ENCODE data around the gene ATP13A2. TPM values are rescaled to one million over a fixed set of nuclear protein-coding genes. Genes with fewer than 3 reads are reported as not detected.

The ATP13A2 gene
- total and polyA plus RNA-seq, 2 donors (not counting 1 experiment from before 2014, with no cell fraction given) = 41.6 to 51.8 TPM

GRCh38 chr1:17001760-17002523 lies 9.8 kb downstream of the ATP13A2 start:
- no peak overlapping the region for H3K27ac ChIP-seq (ENCODE audit: low read length in 2 of 2)
- H3K4me3 ChIP-seq (ENCODE audit: control extremely low read depth in 1 of 5, extremely low read depth in 1 of 5, insufficient read depth in 1 of 5, low read depth in 2 of 5, low read length in 4 of 5) = no peak overlapping the region
- no peak overlapping the region for H2AFZ ChIP-seq (ENCODE audit: insufficient read depth, low read depth, low read length, poor library complexity, severe bottlenecking)
- no peak overlapping the region for H3K27ac Mint-ChIP-seq
- DNase-seq (no peak), ATAC-seq (ENCODE audit: low read depth) (no peak)
- H3K9ac ChIP-seq (ENCODE audit: low read length) = no peak overlapping the region
- H3K4me1 Mint-ChIP-seq = no peaks in the 10 kb centered on the region
- H3K9me3 ChIP-seq (ENCODE audit: control extremely low read depth in 1 of 3, control insufficient read depth in 2 of 3, insufficient read depth in 1 of 3, low read length in 2 of 3) = no peaks in the 10 kb centered on the region
- H3K4me2 ChIP-seq (replicated peaks; ENCODE audit: low read depth, low read length, poor library complexity, severe bottlenecking) = no peak overlapping the region
- no peaks in the 10 kb centered on the region for H3K9me3 Mint-ChIP-seq (ENCODE audit: insufficient read depth)
- ChIA-PET CTCF (no interaction called here), POLR2A (no interaction called here)
- no peaks in the 10 kb centered on the region for H3K27me3 ChIP-seq (replicated peaks in 1 of 4; ENCODE audit: control extremely low read depth in 1 of 4, control insufficient read depth in 3 of 4, insufficient read depth in 4 of 4, low read length in 3 of 4)
- no peak overlapping the region for H3K4me3 Mint-ChIP-seq
- TF ChIP-seq EZH2 (IDR thresholded peaks at IDR 0.05; ENCODE audit: borderline replicate concordance, insufficient read depth, low read depth, low read length, poor library complexity, severe bottlenecking) = no peak
- TF ChIP-seq, protein P1, sequence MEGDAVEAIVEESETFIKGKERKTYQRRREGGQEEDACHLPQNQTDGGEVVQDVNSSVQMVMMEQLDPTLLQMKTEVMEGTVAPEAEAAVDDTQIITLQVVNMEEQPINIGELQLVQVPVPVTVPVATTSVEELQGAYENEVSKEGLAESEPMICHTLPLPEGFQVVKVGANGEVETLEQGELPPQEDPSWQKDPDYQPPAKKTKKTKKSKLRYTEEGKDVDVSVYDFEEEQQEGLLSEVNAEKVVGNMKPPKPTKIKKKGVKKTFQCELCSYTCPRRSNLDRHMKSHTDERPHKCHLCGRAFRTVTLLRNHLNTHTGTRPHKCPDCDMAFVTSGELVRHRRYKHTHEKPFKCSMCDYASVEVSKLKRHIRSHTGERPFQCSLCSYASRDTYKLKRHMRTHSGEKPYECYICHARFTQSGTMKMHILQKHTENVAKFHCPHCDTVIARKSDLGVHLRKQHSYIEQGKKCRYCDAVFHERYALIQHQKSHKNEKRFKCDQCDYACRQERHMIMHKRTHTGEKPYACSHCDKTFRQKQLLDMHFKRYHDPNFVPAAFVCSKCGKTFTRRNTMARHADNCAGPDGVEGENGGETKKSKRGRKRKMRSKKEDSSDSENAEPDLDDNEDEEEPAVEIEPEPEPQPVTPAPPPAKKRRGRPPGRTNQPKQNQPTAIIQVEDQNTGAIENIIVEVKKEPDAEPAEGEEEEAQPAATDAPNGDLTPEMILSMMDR (IDR thresholded peaks at IDR 0.05) = no peak
- 100% methylated on average over 19 of the region's 19 CpGs for WGBS (ENCODE audit: insufficient coverage)
- peaks cover 3% of the 10 kb centered on the region for H3K79me2 ChIP-seq (ENCODE audit: control insufficient read depth, insufficient read depth, low read length)
- peaks cover 2% of the 10 kb centered on the region for H4K20me1 ChIP-seq (ENCODE audit: control insufficient read depth, insufficient read depth, low read length, poor library complexity, severe bottlenecking)
- intact Hi-C loops (cut with micrococcal nuclease) = no loop called here
- no peaks in the 10 kb centered on the region for H3K27me3 Mint-ChIP-seq
- H3K36me3 ChIP-seq (replicated peaks in 1 of 2; ENCODE audit: control extremely low read depth in 1 of 2, control insufficient read depth in 1 of 2, extremely low read depth in 1 of 2, insufficient read depth in 2 of 2, low read length in 1 of 2) = peaks cover 7 to 21% of the 10 kb centered on the region in 2 experiments
- H3K4me1 ChIP-seq (ENCODE audit: control insufficient read depth in 2 of 2, insufficient read depth in 2 of 2, low read length in 2 of 2) = no peaks in the 10 kb centered on the region

- DNase-seq (no peak), ATAC-seq (ENCODE audit: low read depth) (no peak)
- intact Hi-C loops (cut with micrococcal nuclease) = no loop called here
- no peaks in the 10 kb centered on the region for H3K4me1 ChIP-seq (ENCODE audit: control insufficient read depth in 2 of 2, insufficient read depth in 2 of 2, low read length in 2 of 2)
- ChIA-PET POLR2A (no interaction called here), CTCF (no interaction called here)
- no peak overlapping the region for H3K4me2 ChIP-seq (replicated peaks; ENCODE audit: low read depth, low read length, poor library complexity, severe bottlenecking)
- H3K4me3 ChIP-seq (ENCODE audit: control extremely low read depth in 1 of 5, extremely low read depth in 1 of 5, insufficient read depth in 1 of 5, low read depth in 2 of 5, low read length in 4 of 5) = no peak overlapping the region
- 98% methylated on average over 6 of the region's 8 CpGs for WGBS (ENCODE audit: insufficient coverage)
- no peaks in the 10 kb centered on the region for H3K79me2 ChIP-seq (ENCODE audit: control insufficient read depth, insufficient read depth, low read length)
- peaks cover 9 to 31% of the 10 kb centered on the region in 2 experiments for H3K36me3 ChIP-seq (replicated peaks in 1 of 2; ENCODE audit: control extremely low read depth in 1 of 2, control insufficient read depth in 1 of 2, extremely low read depth in 1 of 2, insufficient read depth in 2 of 2, low read length in 1 of 2)
- no peak overlapping the region for H3K27ac Mint-ChIP-seq
- H3K27me3 Mint-ChIP-seq = no peaks in the 10 kb centered on the region
- H3K4me3 Mint-ChIP-seq = no peak overlapping the region
- H3K27ac ChIP-seq (ENCODE audit: low read length in 2 of 2) = no peak overlapping the region
- H3K4me1 Mint-ChIP-seq = no peaks in the 10 kb centered on the region
- no peaks in the 10 kb centered on the region for H4K20me1 ChIP-seq (ENCODE audit: control insufficient read depth, insufficient read depth, low read length, poor library complexity, severe bottlenecking)
- H2AFZ ChIP-seq (ENCODE audit: insufficient read depth, low read depth, low read length, poor library complexity, severe bottlenecking) = no peak overlapping the region
- H3K27me3 ChIP-seq (replicated peaks in 1 of 4; ENCODE audit: control extremely low read depth in 1 of 4, control insufficient read depth in 3 of 4, insufficient read depth in 4 of 4, low read length in 3 of 4) = no peaks in the 10 kb centered on the region
- no peak for TF ChIP-seq EZH2 (IDR thresholded peaks at IDR 0.05; ENCODE audit: borderline replicate concordance, insufficient read depth, low read depth, low read length, poor library complexity, severe bottlenecking)
- TF ChIP-seq, protein P1 (IDR thresholded peaks at IDR 0.05) = no peak
- H3K9ac ChIP-seq (ENCODE audit: low read length) = no peak overlapping the region
- H3K9me3 ChIP-seq (ENCODE audit: control extremely low read depth in 1 of 3, control insufficient read depth in 2 of 3, insufficient read depth in 1 of 3, low read length in 2 of 3) = no peaks in the 10 kb centered on the region
- no peaks in the 10 kb centered on the region for H3K9me3 Mint-ChIP-seq (ENCODE audit: insufficient read depth)
Measured at GRCh38 chr1:16999863-17000262, 11.9 kb downstream of the ATP13A2 start.

All from B cell (primary cell).